GM18951 (cell line): ENCODE data around the gene ITGB1.

Experiments
- POLR2A ChIP-seq: IDR thresholded peaks from 4 replicates; pipeline ENCODE4 v1.6.1; 2011; ENCODE audit warnings: mild to moderate bottlenecking; ENCODE audit not compliant: insufficient read length, insufficient read depth; ENCODE audit errors: extremely low read depth
- in situ Hi-C: fragments of 300-500 bp; cut with MboI; formaldehyde crosslinking; loops from one replicate; pipeline ENCODE4 v1.12.0; 2022; ENCODE audit warnings: low sequenced_read_pairs, mixed read lengths, inconsistent platforms; ENCODE audit not compliant: unreplicated experiment

Gene ITGB1

DNA sequence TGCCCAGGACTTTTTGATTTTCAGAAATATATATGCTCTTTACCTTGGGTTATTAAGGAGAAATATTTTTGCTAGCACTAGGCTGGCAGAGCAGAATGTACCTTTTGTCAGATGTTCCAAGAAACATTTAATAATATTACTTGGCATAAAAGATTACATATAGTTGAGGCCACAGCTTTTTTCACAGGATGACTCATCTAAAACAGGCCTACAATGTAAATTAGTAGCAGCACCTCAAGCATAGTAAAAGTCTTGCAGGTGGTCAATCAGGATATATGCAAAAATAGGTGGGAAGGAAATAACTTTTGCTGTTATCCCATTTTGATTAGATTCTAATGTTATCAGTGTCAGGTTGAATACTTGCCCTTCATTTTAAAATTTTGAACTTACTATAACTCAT lies 14.9 kb upstream of the ITGB1 start:
- in situ Hi-C loops: no loop called here
- TF ChIP-seq POLR2A: no peak

DNA sequence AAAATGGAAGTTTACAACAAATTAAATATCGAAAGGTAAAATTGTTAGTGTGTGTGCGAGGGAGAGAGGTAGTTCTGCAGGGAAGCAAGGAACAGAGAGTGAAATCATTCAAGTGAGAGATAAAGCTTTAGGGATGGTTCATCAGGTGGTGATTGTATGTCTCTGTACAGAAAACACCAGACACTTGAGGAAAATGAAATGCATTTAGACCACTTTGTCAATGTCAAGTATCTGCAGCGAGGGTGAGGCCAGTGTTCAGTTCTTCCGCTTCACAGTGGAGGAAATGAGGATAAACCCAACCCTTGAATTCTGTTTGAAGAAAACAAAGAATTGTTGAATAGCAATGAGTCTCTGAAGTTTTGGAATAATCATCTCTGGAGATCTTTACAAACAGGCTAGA lies 14.4 kb upstream of the ITGB1 start:
- TF ChIP-seq POLR2A: no peak
- in situ Hi-C loops: no loop called here

DNA sequence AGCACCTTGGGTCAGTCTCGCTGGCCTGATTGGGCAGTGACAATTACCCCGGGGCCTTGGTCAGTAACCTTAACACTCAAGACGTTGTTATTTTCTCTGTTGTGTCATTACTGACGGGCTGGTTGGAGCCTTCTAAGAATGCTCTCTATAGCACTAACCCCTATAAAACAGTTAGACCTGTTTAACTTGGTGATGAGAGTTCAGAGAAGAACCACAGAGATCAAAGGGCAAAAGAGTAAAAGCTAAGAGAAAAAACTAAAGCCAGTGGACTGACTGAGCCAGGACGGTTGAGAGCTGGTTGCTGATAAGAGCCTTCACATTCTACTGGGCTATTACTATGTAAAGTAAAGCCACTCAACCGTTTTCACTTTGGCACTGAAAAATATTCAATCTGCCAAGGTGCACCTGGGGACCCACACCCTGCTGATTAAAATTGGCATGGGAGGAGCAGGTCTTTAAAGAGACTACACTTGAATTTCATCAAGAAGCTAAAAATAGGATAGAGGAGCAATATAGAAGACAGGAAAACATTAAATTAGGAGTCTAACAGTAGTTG lies 13.6 kb upstream of the ITGB1 start:
- in situ Hi-C loops: no loop called here
- no peak for TF ChIP-seq POLR2A

DNA sequence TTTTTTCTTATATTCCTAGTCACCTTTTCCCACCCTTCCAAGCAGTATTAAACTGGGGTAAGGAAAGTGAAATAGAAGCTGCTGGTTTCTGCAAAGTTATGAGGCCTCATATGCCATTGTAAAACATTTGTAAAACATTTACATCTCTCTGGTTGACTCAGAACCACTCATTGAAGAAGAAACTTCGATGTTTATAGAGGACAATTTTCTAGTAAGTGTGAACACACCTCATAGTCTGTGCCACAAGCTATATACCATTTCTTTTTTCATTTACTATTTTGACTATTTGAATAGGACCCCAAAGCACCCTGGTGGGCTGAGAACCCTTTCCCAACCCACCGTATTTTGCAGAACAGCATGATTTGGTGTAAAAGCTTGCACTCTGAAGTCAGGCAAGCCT lies 12.9 kb upstream of the ITGB1 start:
- in situ Hi-C loops: no loop called here
- no peak for TF ChIP-seq POLR2A

DNA sequence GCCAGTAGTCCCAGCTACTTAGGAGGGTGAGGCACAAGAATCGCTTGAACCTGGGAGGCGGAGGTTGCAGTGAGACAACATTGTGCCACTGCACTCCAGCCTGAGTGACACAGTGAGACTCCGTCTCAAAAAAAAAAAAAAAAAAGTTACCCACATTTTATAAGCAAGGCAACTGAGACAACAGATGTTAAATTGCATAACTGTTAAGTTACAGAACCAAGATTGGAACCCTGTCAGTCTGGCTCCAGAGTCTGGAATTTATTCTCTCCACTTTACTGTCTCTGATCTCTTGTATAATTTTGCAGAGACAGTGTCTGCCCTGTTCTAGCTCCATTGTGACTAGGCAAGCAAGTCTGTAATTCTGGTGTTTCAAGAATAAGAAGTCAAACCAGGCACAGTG lies 6.2 kb upstream of the ITGB1 start:
- in situ Hi-C loops: no loop called here
- no peak for TF ChIP-seq POLR2A

DNA sequence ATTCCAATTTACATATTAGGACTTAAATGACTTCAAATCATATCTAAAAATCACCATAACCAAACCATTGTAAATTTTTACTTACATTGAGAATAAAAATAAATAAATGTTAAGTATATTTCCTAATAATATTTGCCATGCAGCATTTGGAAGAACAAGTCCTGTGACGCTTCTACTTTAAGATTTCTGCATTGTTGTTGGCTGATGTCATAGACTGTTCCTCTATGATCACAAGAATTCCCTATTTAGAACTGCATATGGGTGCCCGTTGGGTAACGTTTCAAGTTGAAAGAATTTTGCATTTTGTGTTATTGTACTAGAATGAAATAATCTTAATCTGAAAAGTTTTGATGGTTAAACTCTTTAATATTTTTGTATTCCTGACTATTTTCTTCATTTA lies 5.1 kb upstream of the ITGB1 start:
- no peak for TF ChIP-seq POLR2A
- in situ Hi-C loops: no loop called here

DNA sequence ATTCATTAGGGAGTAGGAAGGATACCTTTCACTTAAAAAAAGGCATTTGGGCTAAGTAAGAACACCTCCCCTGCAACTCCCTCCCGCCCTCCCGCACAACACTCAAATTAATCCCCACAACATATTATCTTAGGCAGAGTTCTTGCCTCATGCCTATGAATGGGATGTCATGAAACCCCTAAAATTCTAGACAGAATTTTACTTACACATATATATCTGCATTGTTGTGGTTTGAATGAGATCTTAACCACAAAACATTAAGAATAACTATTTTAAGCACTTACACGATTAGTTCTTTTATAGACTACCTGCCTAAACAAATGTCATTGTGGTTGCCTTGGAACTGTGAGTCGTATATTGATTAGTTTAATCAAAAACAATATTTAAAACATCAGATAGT lies 4.5 kb upstream of the ITGB1 start:
- TF ChIP-seq POLR2A: no peak
- in situ Hi-C loops: no loop called here

DNA sequence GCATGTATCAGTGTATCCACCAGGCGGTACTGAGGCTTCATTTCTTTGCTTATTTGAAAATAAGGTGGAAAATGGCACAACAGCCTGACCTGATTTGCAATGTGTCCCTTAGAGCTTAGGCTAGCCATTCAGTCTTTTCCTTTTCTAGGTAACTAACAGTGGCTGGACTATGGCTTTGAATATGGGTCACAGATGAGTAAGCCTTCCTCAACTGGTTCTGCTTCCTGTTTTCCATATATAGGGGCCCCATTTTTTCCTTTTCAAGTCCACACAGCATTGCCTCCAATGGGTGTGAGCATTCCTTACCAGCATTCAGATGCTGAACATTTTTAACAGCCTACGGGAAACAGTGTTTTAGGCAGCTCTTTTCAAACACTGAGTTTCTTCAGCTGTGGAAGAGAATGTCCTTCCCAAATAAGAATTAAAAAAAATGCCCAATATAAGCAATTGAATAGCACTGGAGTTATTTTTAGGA lies 3.9 kb upstream of the ITGB1 start:
- TF ChIP-seq POLR2A: no peak
- in situ Hi-C loops: no loop called here

DNA sequence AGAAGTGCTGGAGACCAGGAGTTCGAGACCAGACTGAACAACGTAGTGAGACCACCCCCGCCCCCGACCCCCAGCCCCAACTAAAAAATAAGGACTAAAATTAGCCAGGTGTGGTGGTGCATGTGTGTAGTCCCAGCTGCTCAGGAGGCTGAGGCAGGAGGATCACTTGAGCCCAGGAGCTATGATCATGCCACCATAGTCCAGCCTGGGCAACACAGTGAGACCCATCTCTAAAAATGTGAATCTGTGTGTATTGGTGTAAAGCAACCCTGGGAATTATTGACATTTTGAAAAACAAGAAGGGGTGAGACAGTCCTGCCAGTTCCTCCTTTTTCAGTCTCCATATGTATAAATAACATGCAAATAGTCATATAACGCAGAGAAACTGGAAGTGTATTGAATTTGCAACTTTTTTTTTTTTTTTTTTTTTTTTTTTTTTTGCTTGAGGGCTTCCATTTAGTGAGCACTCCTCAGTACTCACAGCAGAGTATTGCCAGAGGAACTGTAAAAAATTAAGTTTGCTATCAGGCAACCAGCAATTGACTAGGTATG lies 3.4 kb upstream of the ITGB1 start:
- TF ChIP-seq POLR2A: no peak

DNA sequence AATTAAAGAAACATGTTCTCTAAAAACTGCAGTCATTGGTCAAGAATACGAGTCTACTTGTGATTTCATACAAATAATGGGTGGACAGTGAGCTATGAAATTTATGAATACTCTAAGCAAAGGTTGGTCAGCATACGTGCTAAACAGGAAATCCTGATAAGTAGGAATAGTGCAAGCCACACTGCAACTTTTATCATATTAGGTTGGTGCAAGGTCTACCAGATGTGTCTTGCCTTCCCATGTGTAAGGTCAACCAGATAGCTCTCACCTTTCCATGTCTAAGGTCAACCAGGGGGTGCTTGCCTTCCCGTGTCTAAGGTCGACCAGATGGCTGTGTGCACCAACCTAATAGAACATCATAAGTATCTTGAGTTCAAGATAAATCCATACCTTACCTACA lies 2.0 kb upstream of the ITGB1 start:
- no peak for TF ChIP-seq POLR2A
- in situ Hi-C loops: no loop called here

More for the DNA sequence above, 3.4 kb upstream of the ITGB1 start:
- in situ Hi-C loops: no loop called here

DNA sequence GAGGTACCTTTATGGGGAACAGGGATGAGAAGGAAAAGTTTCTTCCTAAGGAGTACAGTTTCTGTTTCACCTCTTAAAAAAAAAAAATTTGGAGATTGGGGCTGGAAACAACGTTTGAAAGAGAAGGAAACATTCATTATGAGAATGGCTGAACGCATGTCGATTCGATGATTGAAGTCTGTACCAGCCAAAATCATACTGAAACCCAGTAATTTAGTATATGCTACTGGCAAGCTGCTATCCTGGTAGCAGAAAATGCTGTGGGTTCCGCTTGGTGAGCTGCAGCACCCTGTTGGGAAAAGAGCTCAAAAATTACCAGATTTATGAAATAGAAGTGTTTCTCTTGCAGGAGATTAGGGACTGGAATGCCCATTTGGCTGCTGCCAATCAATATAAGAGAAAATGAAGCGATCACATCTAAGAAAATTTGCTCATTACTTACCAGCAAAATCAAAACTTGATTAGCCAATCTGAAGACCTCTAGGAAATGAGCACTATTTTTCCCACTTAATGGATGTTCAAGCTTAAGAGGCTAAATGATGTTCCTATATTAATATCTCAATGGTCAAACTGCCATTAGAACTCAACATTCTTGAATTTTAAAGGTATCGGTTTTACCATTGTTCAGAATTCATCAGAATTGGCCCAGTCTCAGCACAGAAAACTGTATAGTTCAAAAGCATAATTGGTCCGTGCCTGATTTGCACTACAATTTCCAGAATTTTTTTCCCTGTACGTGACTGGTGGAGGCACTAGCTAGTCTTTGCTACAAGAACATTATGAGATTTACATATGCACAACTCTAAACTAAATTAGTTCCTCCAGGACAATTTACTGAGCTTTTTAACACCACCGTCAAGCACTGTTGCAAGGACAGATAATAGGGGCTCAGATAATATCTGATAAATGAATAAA lies 1.2 kb upstream of the ITGB1 start:
- TF ChIP-seq POLR2A: no peak
- in situ Hi-C loops: no loop called here

DNA sequence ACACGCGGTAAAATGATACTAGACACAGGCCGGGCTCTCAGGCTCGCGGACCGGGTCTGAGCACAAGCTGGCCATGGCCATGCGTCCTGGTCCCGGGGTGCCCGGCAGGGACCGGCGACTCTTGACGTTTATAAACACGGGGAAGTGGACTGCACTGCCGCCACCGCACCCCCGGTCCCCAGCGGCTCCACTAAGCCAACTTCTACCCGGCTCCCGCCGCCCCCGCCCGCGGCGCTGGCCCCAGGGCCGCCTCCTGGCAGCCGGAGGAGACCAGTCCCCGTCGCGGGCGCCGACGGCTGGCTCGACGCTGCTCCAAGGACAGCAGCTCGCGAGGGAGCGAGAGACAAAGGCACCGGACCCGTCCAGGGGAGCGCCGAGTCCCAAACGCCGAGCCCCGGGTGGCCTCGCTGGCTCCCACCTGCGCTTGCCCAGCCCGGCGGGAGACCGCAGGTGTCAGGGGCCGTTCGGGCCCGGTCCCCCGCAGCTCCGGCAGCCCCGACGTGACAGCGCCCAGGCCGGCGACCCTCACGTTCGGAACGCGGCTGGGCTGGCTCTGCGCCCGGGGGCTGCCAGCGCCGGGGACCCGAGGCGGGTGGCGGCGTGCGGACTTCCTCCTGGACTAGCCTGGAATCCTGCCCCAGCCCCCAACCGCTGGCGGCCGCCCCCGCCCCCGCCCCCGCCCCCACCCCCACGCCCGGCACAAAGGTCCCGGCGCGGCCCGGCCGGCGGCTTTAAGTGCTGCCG lies 517 bp downstream of the ITGB1 start:
- in situ Hi-C loops: no loop called here
- TF ChIP-seq POLR2A: no peak

DNA sequence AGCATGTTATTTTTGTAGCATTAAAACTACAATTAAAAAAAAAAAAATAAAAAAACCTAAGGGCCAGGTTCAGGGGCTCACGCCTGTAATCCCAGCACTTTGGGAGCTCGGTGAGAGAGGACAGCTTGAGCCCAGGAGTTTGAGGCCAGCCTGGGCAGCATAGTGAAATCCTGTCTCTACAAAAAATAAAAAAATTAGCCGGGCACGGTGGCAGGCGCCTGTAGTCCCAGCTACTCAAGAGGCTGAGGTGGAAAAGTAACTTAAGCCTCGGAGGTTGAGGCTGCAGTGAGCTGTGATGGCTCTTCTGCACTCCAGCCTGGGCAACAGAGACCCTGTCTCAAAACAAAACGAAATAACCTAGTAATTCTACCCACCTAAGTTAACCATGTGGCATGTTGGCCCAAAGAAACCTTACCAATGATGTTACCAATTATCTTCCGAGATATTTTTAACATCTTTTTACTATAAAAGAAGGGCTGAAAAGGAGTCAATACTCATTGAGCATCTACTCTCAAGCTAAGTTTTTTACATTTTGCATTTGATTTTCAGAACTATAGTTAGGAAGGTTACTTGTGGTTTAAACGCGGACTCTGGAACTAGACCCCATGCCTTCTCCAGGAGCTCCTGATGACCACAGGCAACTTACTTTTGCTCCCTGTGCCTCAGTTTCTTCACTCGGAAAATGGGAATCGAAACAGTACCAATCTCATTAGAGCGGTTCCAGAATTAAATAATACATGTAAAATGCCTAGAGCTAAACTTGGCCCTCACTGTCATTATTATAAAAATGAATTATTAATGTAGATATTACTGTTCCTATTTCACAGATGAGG lies 1.4 kb downstream of the ITGB1 start:
- in situ Hi-C loops: no loop called here
- no peak for TF ChIP-seq POLR2A

DNA sequence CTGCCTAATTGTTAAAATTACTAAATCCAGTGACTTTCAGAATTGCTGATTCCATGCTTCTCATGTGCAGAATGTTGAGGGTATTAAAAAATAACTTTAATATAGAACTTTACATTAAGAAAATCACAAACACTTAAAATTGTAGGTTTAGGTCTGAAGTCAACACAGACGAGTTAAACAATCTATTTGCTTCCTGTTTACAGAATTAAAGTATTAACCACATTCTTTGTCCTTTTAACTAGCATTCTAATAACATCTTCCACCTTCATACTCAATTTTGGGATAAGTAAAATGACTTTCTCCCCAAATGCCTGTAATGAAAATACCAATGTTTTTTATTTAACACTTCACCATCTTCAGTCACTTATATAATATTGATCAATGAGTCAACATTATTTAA lies 2.2 kb downstream of the ITGB1 start:
- TF ChIP-seq POLR2A: no peak
- in situ Hi-C loops: no loop called here
